Bronchial epithelial cell (primary cell): Measurements from ENCODE around the gene RANBP1. TPM values are rescaled to one million over a fixed set of nuclear protein-coding genes. Genes with fewer than 3 reads are reported as not detected.

ENCODE experiments used
- DNase-seq: peaks from one replicate; pipeline ENCODE4 v3.0.0-alpha.2; 2010; ENCODE audit warnings: low read depth
- FAIRE-seq: peaks from 2 replicates; lab custom pipeline; 2011; peaks lifted over from hg19 to GRCh38; lab: Jason Lieb, UNC
- H3K27me3 ChIP-seq: 2 replicates; pipeline ENCODE4 v1.5.1; 2011; ENCODE audit warnings: low read length; ENCODE audit not compliant: control insufficient read depth, insufficient read depth
- H3K36me3 ChIP-seq: 2 replicates; pipeline ENCODE4 v1.5.1; 2011; ENCODE audit warnings: low read length; ENCODE audit not compliant: control insufficient read depth, insufficient read depth
- H3K4me3 ChIP-seq: 2 replicates; pipeline ENCODE4 v1.5.1; 2011; ENCODE audit warnings: mild to moderate bottlenecking, low read depth, low read length, control low read depth
- CTCF ChIP-seq: IDR thresholded peaks from 2 replicates; pipeline ENCODE4 v1.5.1; 2011; ENCODE audit warnings: mild to moderate bottlenecking, moderate library complexity, low read length, control low read depth, inconsistent platforms; ENCODE audit not compliant: insufficient read depth, severe bottlenecking
- total RNA-seq: library from RNA; depleted of rRNA; stranded (reverse); fragments of >200 nt; gene quantifications from 2 replicates; pipeline ENCODE4 v1.2.1, GENCODE V29; 2014

The RANBP1 gene
- total RNA-seq, 1 donor from 2014 or later, result 263 TPM

- Histone ChIP-seq H3K4me3 (no peak overlapping the region), H3K27me3 (no peaks in the 10 kb centered on the region), H3K36me3 (peaks cover 27% of the 10 kb centered on the region)
- no peak for DNase-seq
- FAIRE-seq, result peak; percentile 83
- TF ChIP-seq CTCF, result no peak
Measured at GRCh38 chr22:20126284-20127029, 10.6 kb downstream of the RANBP1 start.

DNA sequence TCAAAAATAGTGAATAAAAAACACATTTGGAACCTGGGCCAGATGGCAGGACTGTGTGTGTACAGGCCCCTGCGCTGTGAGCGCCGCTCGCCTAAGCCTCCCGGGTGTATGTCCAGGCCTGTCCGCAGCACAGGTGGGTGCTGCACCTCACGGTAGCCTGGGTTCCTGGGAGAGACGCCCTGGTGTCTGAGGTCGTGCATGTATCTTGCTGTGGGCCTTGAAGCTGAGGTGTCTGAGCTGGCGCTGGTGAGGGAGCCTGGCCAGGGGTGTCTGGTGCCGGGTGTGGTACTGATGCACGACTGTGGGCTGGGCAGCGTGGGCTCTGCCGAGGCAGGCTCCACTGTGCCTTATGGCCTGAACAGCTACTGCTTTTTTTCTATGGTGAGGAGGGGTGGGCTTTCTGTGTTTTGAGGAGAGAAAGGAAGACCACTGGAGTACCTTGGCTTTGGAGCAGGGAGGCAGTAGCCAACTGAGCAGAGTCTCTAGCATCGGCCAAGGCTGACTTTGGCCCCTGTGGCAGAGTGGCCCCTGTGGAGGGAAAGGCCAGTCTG, 11.5 kb downstream of the RANBP1 start:
- peaks cover 24% of the 10 kb centered on the region for H3K36me3 ChIP-seq
- DNase-seq (no peak), FAIRE-seq (no peak)
- H3K4me3 ChIP-seq, result no peak overlapping the region
- no peaks in the 10 kb centered on the region for H3K27me3 ChIP-seq
- no peak for TF ChIP-seq CTCF

- Histone ChIP-seq H3K27me3 (no peaks in the 10 kb centered on the region), H3K4me3 (no peak overlapping the region), H3K36me3 (peaks cover 23% of the 10 kb centered on the region)
- no peak for TF ChIP-seq CTCF
- FAIRE-seq, result peak; percentile 77
- DNase-seq, result no peak
Measured at GRCh38 chr22:20127869-20128618, 12.1 kb downstream of the RANBP1 start.

- TF ChIP-seq CTCF, result no peak
- Histone ChIP-seq H3K36me3 (peaks cover 20% of the 10 kb centered on the region), H3K4me3 (no peak overlapping the region), H3K27me3 (no peaks in the 10 kb centered on the region)
- FAIRE-seq (no peak), DNase-seq (no peak)
Measured at GRCh38 chr22:20128619-20128901, 12.7 kb downstream of the RANBP1 start.

GRCh38 chr22:20128902-20129746, 13.2 kb downstream of the RANBP1 start:
- FAIRE-seq (no peak), DNase-seq (peak; percentile 20)
- Histone ChIP-seq H3K4me3 (no peak overlapping the region), H3K27me3 (no peaks in the 10 kb centered on the region), H3K36me3 (peaks cover 16% of the 10 kb centered on the region)
- TF ChIP-seq CTCF, result peak; percentile 49
